HepG2 (cell line): ENCODE data around the gene MYL11. TPM values are rescaled to one million over a fixed set of nuclear protein-coding genes. Genes with fewer than 3 reads are reported as not detected.

Source experiments
- HOXD1 ChIP-seq: sonication (generic); formaldehyde crosslinking; IDR thresholded peaks from 2 replicates; pipeline ENCODE4 v1.5.0; 2020; ENCODE audit warnings: missing genetic modification reagents
- MAF1 ChIP-seq: sonication (generic); formaldehyde crosslinking; IDR thresholded peaks from 2 replicates; pipeline ENCODE4 v1.5.0; 2020; ENCODE audit warnings: missing genetic modification reagents, borderline replicate concordance
- NFE2 ChIP-seq: sonication (generic); formaldehyde crosslinking; IDR thresholded peaks from 2 replicates; pipeline ENCODE4 v1.4.0; 2020; ENCODE audit warnings: missing genetic modification reagents
- POLR2AphosphoS2 ChIP-seq: IDR thresholded peaks from 2 replicates; pipeline ENCODE4 v1.6.1; 2011; ENCODE audit warnings: low read depth, low read length, improper control_type of control experiment
- TGIF2 ChIP-seq: IDR thresholded peaks from 2 replicates; pipeline ENCODE4 v1.6.1; 2016; ENCODE audit warnings: control low read depth, missing compliant biosample characterization
- ZBTB21 ChIP-seq: sonication (generic); formaldehyde crosslinking; IDR thresholded peaks from 2 replicates; pipeline ENCODE4 v1.4.0; 2020; ENCODE audit warnings: missing genetic modification reagents
- ZNF674 ChIP-seq: sonication (generic); formaldehyde crosslinking; IDR thresholded peaks from 2 replicates; pipeline ENCODE4 v1.5.0; 2020; ENCODE audit warnings: low read depth, mild to moderate bottlenecking, missing genetic modification reagents
- polyA plus RNA-seq, 8 experiments: library from polyadenylated mRNA; depleted of rRNA in 3 of 8; stranded (reverse) in 7 of 8; unstranded in 1 of 8; fragments of >200 nt; fragmentation: Illumina TruSeq in 4 of 8; extraction: Trizol in 4 of 8; gene quantifications; 2 replicates each; pipeline versions ENCODE4 v1.2.1 to v1.2.3, GENCODE V29; 2011 to 2016; ENCODE audit warnings: low read depth in 4 of 8, missing spikeins in 1 of 8, mixed read lengths in 1 of 8; ENCODE audit not compliant: insufficient read depth in 1 of 8
- total RNA-seq, 5 experiments: library from RNA; depleted of rRNA; stranded (reverse); fragments of >200 nt; fragmentation: Illumina TruSeq; extraction: Trizol; gene quantifications; 2 replicates each; pipeline ENCODE4 v1.2.3, GENCODE V29; 2016; ENCODE audit warnings: low read depth in 1 of 5
- TF ChIP-seq, protein P1 (sequence below): sonication (generic); formaldehyde crosslinking; IDR thresholded peaks from 2 replicates; pipeline ENCODE4 v1.8.1; 2022; ENCODE audit warnings: low read depth, mild to moderate bottlenecking, missing genetic modification reagents
- TF ChIP-seq, protein P2 (sequence below): sonication (generic); formaldehyde crosslinking; IDR thresholded peaks from 2 replicates; pipeline ENCODE4 v1.4.0; 2020; ENCODE audit warnings: missing genetic modification reagents, mild to moderate bottlenecking, borderline replicate concordance
- TF ChIP-seq, protein P3 (sequence below): sonication (generic); formaldehyde crosslinking; IDR thresholded peaks from 2 replicates; pipeline ENCODE4 v1.5.1; 2020; ENCODE audit warnings: mild to moderate bottlenecking, missing genetic modification reagents, moderate library complexity

Gene MYL11
- total and polyA plus RNA-seq, 2 of the 13 experiments (the other 11 are each of a cell fraction or from before 2014, with no cell fraction given), result not detected

DNA sequence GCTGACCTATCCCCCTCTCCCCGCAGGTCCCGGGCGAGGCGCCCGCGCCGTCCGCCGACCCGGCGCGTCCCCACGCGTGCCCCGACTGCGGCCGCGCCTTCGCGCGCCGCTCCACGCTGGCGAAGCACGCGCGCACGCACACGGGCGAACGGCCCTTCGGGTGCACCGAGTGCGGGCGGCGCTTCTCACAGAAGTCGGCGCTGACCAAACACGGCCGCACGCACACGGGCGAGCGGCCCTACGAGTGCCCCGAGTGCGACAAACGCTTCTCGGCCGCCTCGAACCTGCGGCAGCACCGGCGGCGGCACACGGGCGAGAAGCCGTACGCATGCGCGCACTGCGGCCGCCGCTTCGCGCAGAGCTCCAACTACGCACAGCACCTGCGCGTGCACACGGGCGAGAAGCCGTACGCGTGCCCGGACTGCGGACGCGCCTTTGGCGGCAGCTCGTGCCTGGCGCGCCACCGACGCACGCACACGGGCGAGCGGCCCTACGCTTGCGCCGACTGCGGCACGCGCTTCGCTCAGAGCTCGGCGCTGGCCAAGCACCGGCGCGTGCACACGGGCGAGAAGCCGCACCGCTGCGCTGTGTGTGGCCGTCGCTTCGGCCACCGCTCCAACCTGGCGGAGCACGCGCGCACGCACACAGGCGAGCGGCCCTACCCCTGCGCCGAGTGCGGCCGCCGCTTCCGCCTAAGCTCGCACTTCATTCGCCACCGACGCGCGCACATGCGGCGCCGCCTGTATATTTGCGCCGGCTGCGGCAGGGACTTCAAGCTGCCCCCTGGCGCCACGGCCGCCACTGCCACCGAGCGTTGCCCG, 43.1 kb downstream of the MYL11 start (continued):
- TF ChIP-seq, protein P1, sequence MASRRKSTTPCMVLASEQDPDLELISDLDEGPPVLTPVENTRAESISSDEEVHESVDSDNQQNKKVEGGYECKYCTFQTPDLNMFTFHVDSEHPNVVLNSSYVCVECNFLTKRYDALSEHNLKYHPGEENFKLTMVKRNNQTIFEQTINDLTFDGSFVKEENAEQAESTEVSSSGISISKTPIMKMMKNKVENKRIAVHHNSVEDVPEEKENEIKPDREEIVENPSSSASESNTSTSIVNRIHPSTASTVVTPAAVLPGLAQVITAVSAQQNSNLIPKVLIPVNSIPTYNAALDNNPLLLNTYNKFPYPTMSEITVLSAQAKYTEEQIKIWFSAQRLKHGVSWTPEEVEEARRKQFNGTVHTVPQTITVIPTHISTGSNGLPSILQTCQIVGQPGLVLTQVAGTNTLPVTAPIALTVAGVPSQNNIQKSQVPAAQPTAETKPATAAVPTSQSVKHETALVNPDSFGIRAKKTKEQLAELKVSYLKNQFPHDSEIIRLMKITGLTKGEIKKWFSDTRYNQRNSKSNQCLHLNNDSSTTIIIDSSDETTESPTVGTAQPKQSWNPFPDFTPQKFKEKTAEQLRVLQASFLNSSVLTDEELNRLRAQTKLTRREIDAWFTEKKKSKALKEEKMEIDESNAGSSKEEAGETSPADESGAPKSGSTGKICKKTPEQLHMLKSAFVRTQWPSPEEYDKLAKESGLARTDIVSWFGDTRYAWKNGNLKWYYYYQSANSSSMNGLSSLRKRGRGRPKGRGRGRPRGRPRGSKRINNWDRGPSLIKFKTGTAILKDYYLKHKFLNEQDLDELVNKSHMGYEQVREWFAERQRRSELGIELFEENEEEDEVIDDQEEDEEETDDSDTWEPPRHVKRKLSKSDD (CRISPR knock-in tag), result no peak
- TF ChIP-seq POLR2AphosphoS2 (no peak), MAF1 (CRISPR knock-in tag) (no peak), HOXD1 (no peak), ZBTB21 (no peak), ZNF674 (CRISPR knock-in tag) (no peak), TGIF2 (CRISPR knock-in tag) (no peak), NFE2 (CRISPR knock-in tag) (no peak)
- TF ChIP-seq, protein P2, sequence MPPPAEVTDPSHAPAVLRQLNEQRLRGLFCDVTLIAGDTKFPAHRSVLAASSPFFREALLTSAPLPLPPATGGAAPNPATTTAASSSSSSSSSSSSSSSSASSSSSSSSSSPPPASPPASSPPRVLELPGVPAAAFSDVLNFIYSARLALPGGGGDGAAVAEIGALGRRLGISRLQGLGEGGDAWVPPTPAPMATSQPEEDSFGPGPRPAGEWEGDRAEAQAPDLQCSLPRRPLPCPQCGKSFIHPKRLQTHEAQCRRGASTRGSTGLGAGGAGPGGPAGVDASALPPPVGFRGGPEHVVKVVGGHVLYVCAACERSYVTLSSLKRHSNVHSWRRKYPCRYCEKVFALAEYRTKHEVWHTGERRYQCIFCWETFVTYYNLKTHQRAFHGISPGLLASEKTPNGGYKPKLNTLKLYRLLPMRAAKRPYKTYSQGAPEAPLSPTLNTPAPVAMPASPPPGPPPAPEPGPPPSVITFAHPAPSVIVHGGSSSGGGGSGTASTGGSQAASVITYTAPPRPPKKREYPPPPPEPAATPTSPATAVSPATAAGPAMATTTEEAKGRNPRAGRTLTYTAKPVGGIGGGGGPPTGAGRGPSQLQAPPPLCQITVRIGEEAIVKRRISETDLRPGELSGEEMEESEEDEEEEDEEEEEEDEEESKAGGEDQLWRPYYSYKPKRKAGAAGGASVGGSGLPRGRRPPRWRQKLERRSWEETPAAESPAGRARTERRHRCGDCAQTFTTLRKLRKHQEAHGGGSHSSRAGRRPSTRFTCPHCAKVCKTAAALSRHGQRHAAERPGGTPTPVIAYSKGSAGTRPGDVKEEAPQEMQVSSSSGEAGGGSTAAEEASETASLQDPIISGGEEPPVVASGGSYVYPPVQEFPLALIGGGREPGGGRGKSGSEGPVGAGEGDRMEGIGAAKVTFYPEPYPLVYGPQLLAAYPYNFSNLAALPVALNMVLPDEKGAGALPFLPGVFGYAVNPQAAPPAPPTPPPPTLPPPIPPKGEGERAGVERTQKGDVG (CRISPR knock-in tag), result no peak
- TF ChIP-seq, protein P3, sequence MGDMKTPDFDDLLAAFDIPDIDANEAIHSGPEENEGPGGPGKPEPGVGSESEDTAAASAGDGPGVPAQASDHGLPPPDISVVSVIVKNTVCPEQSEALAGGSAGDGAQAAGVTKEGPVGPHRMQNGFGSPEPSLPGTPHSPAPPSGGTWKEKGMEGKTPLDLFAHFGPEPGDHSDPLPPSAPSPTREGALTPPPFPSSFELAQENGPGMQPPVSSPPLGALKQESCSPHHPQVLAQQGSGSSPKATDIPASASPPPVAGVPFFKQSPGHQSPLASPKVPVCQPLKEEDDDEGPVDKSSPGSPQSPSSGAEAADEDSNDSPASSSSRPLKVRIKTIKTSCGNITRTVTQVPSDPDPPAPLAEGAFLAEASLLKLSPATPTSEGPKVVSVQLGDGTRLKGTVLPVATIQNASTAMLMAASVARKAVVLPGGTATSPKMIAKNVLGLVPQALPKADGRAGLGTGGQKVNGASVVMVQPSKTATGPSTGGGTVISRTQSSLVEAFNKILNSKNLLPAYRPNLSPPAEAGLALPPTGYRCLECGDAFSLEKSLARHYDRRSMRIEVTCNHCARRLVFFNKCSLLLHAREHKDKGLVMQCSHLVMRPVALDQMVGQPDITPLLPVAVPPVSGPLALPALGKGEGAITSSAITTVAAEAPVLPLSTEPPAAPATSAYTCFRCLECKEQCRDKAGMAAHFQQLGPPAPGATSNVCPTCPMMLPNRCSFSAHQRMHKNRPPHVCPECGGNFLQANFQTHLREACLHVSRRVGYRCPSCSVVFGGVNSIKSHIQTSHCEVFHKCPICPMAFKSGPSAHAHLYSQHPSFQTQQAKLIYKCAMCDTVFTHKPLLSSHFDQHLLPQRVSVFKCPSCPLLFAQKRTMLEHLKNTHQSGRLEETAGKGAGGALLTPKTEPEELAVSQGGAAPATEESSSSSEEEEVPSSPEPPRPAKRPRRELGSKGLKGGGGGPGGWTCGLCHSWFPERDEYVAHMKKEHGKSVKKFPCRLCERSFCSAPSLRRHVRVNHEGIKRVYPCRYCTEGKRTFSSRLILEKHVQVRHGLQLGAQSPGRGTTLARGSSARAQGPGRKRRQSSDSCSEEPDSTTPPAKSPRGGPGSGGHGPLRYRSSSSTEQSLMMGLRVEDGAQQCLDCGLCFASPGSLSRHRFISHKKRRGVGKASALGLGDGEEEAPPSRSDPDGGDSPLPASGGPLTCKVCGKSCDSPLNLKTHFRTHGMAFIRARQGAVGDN (CRISPR knock-in tag), result no peak
- TF ChIP-seq, all 625 proteins: peak for 5
